H9 (cell line): ENCODE measurements around the gene CRABP1. TPM values are rescaled to one million over a fixed set of nuclear protein-coding genes. Genes with fewer than 3 reads are reported as not detected.

Source experiments
- DNase-seq: peaks from one replicate; pipeline ENCODE4 v3.0.0-alpha.2; 2017
- H2AFZ ChIP-seq: one replicate; pipeline ENCODE4 v1.6.1; 2013; ENCODE audit warnings: mild to moderate bottlenecking, low read length, control low read depth, moderate library complexity
- H2AK5ac ChIP-seq: 2 replicates; pipeline ENCODE4 v1.6.1; 2013; ENCODE audit warnings: low read length, control low read depth, mixed read lengths; ENCODE audit not compliant: insufficient read length
- H2BK120ac ChIP-seq: one replicate; pipeline ENCODE4 v1.6.1; 2013; ENCODE audit warnings: low read depth, mild to moderate bottlenecking, low read length, control low read depth, inconsistent platforms; ENCODE audit not compliant: poor library complexity, severe bottlenecking
- H2BK12ac ChIP-seq: 2 replicates; pipeline ENCODE4 v1.6.1; 2013; ENCODE audit warnings: low read length, control low read depth, mixed read lengths, low read depth; ENCODE audit not compliant: insufficient read length
- H2BK15ac ChIP-seq: 2 replicates; pipeline ENCODE4 v1.6.1; 2013; ENCODE audit warnings: low read depth, low read length, control low read depth
- H2BK20ac ChIP-seq: one replicate; pipeline ENCODE4 v1.6.1; 2013; ENCODE audit warnings: low read depth, mild to moderate bottlenecking, low read length, control low read depth, inconsistent platforms; ENCODE audit not compliant: poor library complexity, severe bottlenecking
- H2BK5ac ChIP-seq: 2 replicates; pipeline ENCODE4 v1.6.1; 2013; ENCODE audit warnings: low read length, control low read depth, mixed read lengths; ENCODE audit not compliant: insufficient read length
- H3K14ac ChIP-seq: 2 replicates; pipeline ENCODE4 v1.6.1; 2013; ENCODE audit warnings: low read length, control low read depth; ENCODE audit not compliant: insufficient read depth
- H3K18ac ChIP-seq: 2 replicates; pipeline ENCODE4 v1.6.1; 2013; ENCODE audit warnings: low read depth, mild to moderate bottlenecking, mixed read lengths, low read length, control low read depth; ENCODE audit not compliant: insufficient read length
- H3K23ac ChIP-seq: 2 replicates; pipeline ENCODE4 v1.6.1; 2013; ENCODE audit warnings: low read length, control low read depth, mixed read lengths, low read depth; ENCODE audit not compliant: insufficient read length
- H3K23me2 ChIP-seq: 2 replicates; pipeline ENCODE4 v1.6.1; 2013; ENCODE audit warnings: low read depth, mild to moderate bottlenecking, mixed read lengths, low read length, control low read depth; ENCODE audit not compliant: insufficient read length, poor library complexity, severe bottlenecking
- H3K27ac ChIP-seq: 2 replicates; pipeline ENCODE4 v1.5.1; 2013; ENCODE audit warnings: low read length, control low read depth, mixed read lengths, low read depth; ENCODE audit not compliant: insufficient read length
- H3K27me3 ChIP-seq: 2 replicates; pipeline ENCODE4 v1.6.1; 2013; ENCODE audit warnings: low read length, control low read depth, inconsistent platforms; ENCODE audit not compliant: insufficient read depth
- H3K4ac ChIP-seq: 2 replicates; pipeline ENCODE4 v1.6.1; 2013; ENCODE audit warnings: low read depth, mild to moderate bottlenecking, control low read depth, inconsistent platforms, low read length, moderate library complexity
- H3K4me1 ChIP-seq: 2 replicates; pipeline ENCODE4 v1.6.1; 2013; ENCODE audit warnings: low read length, control low read depth, inconsistent platforms; ENCODE audit not compliant: insufficient read depth
- H3K4me2 ChIP-seq: 2 replicates; pipeline ENCODE4 v1.6.1; 2013; ENCODE audit warnings: low read length, control low read depth, mixed read lengths; ENCODE audit not compliant: insufficient read length, insufficient read depth
- H3K56ac ChIP-seq: 2 replicates; pipeline ENCODE4 v1.6.1; 2013; ENCODE audit warnings: low read depth, mild to moderate bottlenecking, mixed read lengths, low read length, control low read depth; ENCODE audit not compliant: insufficient read length
- H3K79me1 ChIP-seq: 2 replicates; pipeline ENCODE4 v1.6.1; 2013; ENCODE audit warnings: low read depth, mild to moderate bottlenecking, moderate library complexity, low read length, control low read depth, inconsistent platforms; ENCODE audit not compliant: insufficient read depth, poor library complexity, severe bottlenecking
- H3K79me2 ChIP-seq: 2 replicates; pipeline ENCODE4 v1.6.1; 2013; ENCODE audit warnings: low read length, control low read depth, inconsistent platforms; ENCODE audit not compliant: insufficient read depth
- H3K9ac ChIP-seq: 2 replicates; pipeline ENCODE4 v1.6.1; 2013; ENCODE audit warnings: low read length, control low read depth, mixed read lengths; ENCODE audit not compliant: insufficient read length; ENCODE audit errors: extremely low read depth
- H3K9me3 ChIP-seq: one replicate; pipeline ENCODE4 v1.6.1; 2013; ENCODE audit warnings: low read depth, low read length, inconsistent platforms; ENCODE audit not compliant: control insufficient read depth
- H3T11ph ChIP-seq: one replicate; pipeline ENCODE4 v1.6.1; 2013; ENCODE audit warnings: mild to moderate bottlenecking, low read length, control low read depth, inconsistent platforms
- H4K20me1 ChIP-seq: one replicate; pipeline ENCODE4 v1.6.1; 2013; ENCODE audit not compliant: control insufficient read depth, insufficient read length, insufficient read depth
- H4K5ac ChIP-seq: 2 replicates; pipeline ENCODE4 v1.6.1; 2013; ENCODE audit warnings: low read depth, mild to moderate bottlenecking, mixed read lengths, low read length, control low read depth; ENCODE audit not compliant: insufficient read length
- H4K8ac ChIP-seq: replicated peaks from 2 replicates; pipeline ENCODE4 v1.6.1; 2013; ENCODE audit warnings: low read length, control low read depth, mixed read lengths, low read depth; ENCODE audit not compliant: insufficient read length
- H4K91ac ChIP-seq: 2 replicates; pipeline ENCODE4 v1.6.1; 2013; ENCODE audit warnings: low read depth, mild to moderate bottlenecking, moderate library complexity, mixed read lengths, low read length, control low read depth; ENCODE audit not compliant: insufficient read length
- H3K27ac Mint-ChIP-seq, 3 experiments: 2 replicates in 2 of 3; 3 replicates in 1 of 3; pipeline ENCODE4 v1.8.0; 2020 to 2021; ENCODE audit warnings: mixed read lengths in 3 of 3, mild to moderate bottlenecking in 1 of 3, moderate library complexity in 1 of 3
- H3K27me3 Mint-ChIP-seq: 2 replicates; pipeline ENCODE4 v1.8.0; 2021; ENCODE audit warnings: low read depth, mild to moderate bottlenecking, moderate library complexity, mixed read lengths
- H3K36me3 Mint-ChIP-seq, 3 experiments: 2 replicates in 2 of 3; 3 replicates in 1 of 3; pipeline ENCODE4 v1.8.0; 2020 to 2021; ENCODE audit warnings: low read depth in 3 of 3, mixed read lengths in 3 of 3; ENCODE audit not compliant: insufficient read depth in 1 of 3
- H3K4me1 Mint-ChIP-seq, 2 experiments: 2 replicates each; pipeline ENCODE4 v1.8.0; 2020; ENCODE audit warnings: mixed read lengths in 2 of 2
- H3K4me3 Mint-ChIP-seq, 2 experiments: 2 replicates in 1 of 2; 3 replicates in 1 of 2; pipeline ENCODE4 v1.8.0; 2020 to 2021; ENCODE audit warnings: mild to moderate bottlenecking in 2 of 2, mixed read lengths in 2 of 2, moderate library complexity in 1 of 2
- H3K9me3 Mint-ChIP-seq, 2 experiments: 2 replicates in 1 of 2; 3 replicates in 1 of 2; pipeline ENCODE4 v1.8.0; 2020; ENCODE audit warnings: mild to moderate bottlenecking in 2 of 2, mixed read lengths in 2 of 2, moderate library complexity in 1 of 2
- WGBS: extraction: QIAGEN DNeasy Blood & Tissue Kit; methylation state at CpG from one replicate; pipeline ENCODE4 v1.1.7; 2013; ENCODE audit warnings: missing lambda C conversion rate, low lambda C conversion rate, mixed read lengths; ENCODE audit not compliant: insufficient read length; ENCODE audit errors: extremely low coverage; 5-methylcytosine and 5-hydroxymethylcytosine counted together
- total RNA-seq: library from RNA; stranded (reverse); gene quantifications from 2 replicates; pipeline ENCODE4 v1.2.1, GENCODE V29; 2021
- TF ChIP-seq, protein P1 (sequence below): fragments of 200-600 bp; sonication (generic); conservative IDR thresholded peaks from 3 replicates; pipeline ENCODE4 v1.8.0; 2021; ENCODE audit warnings: antibody characterized with exemption, mild to moderate bottlenecking

Gene CRABP1
- total RNA-seq, 1 experiment from 2014 or later: 93.1 TPM

DNA sequence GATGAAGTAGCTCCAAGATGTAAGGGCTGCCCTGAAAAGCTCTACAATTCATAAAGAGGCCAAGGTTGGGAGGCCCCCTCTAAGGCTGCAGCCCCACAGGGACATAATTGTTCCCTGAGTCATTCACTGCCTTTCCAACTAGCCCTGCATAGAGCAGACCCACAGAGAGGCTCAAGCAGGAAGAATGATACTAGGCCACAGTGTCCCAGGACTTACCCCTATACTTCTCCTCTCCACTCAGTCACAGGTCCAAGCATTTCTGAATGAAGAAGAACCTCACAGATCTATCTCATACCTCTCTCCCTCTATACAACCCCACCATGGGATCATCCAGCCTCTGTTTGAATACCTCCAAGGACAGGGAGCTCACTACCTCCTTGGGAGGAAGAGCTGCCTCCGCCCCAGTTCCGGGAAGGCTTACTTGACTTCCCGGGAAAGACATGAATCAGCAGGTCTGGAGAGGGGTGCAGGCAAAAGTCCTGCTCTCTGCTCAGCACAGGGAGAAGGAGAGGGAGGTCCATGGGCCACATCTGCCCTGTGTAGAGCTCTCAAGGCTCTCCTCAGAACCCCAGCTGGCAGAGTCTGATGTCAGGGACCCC is 33.9 kb upstream of the CRABP1 start:
- no peaks in the 10 kb centered on the region for H3K79me1 ChIP-seq
- H3K23ac ChIP-seq: no peak overlapping the region
- H2BK20ac ChIP-seq: no peak overlapping the region
- H3K4me3 Mint-ChIP-seq: no peak overlapping the region
- no CpG with 5 or more reads among the region's 3 CpGs for WGBS
- H2AK5ac ChIP-seq: no peak overlapping the region
- H3K27ac Mint-ChIP-seq: no peak overlapping the region
- no peak overlapping the region for H3K4ac ChIP-seq
- no peak overlapping the region for H3K18ac ChIP-seq
- H2BK5ac ChIP-seq: no peak overlapping the region
- no peak overlapping the region for H3K9ac ChIP-seq
- H2BK15ac ChIP-seq: no peak overlapping the region
- H3K79me2 ChIP-seq: no peaks in the 10 kb centered on the region
- H3K23me2 ChIP-seq: no peaks in the 10 kb centered on the region
- H3K4me1 Mint-ChIP-seq: peaks cover 6 to 25% of the 10 kb centered on the region in 2 experiments
- no peak overlapping the region for H2BK12ac ChIP-seq
- no peak overlapping the region for H2BK120ac ChIP-seq
- H4K8ac ChIP-seq: no peak overlapping the region
- H3K4me2 ChIP-seq: no peak overlapping the region
- no peaks in the 10 kb centered on the region for H3K27me3 ChIP-seq
- no peaks in the 10 kb centered on the region for H3K9me3 ChIP-seq
- no peaks in the 10 kb centered on the region; a peak in 1 of 7 replicates for H3K36me3 Mint-ChIP-seq
- H3K4me1 ChIP-seq: no peaks in the 10 kb centered on the region
- no peak overlapping the region for H3K14ac ChIP-seq
- H3K9me3 Mint-ChIP-seq: no peaks in the 10 kb centered on the region
- no peak overlapping the region for H3T11ph ChIP-seq
- no peak overlapping the region for H3K56ac ChIP-seq
- no peak overlapping the region for H3K27ac ChIP-seq
- peaks cover 10% of the 10 kb centered on the region for H3K27me3 Mint-ChIP-seq
- no peaks in the 10 kb centered on the region for H4K20me1 ChIP-seq
- H4K5ac ChIP-seq: no peak overlapping the region
- no peak overlapping the region for H2AFZ ChIP-seq
- no peak overlapping the region for H4K91ac ChIP-seq
- DNase-seq: no peak
- TF ChIP-seq, protein P1, sequence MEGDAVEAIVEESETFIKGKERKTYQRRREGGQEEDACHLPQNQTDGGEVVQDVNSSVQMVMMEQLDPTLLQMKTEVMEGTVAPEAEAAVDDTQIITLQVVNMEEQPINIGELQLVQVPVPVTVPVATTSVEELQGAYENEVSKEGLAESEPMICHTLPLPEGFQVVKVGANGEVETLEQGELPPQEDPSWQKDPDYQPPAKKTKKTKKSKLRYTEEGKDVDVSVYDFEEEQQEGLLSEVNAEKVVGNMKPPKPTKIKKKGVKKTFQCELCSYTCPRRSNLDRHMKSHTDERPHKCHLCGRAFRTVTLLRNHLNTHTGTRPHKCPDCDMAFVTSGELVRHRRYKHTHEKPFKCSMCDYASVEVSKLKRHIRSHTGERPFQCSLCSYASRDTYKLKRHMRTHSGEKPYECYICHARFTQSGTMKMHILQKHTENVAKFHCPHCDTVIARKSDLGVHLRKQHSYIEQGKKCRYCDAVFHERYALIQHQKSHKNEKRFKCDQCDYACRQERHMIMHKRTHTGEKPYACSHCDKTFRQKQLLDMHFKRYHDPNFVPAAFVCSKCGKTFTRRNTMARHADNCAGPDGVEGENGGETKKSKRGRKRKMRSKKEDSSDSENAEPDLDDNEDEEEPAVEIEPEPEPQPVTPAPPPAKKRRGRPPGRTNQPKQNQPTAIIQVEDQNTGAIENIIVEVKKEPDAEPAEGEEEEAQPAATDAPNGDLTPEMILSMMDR: no peak
